Measurements from ENCODE around the gene OR5H14.

OR5H14 gene

GRCh38 chr3:98199020-98199419 lies 51.7 kb downstream of the OR5H14 start:
- no peaks in the 10 kb centered on the region for H3K79me2 ChIP-seq (ENCODE audit: insufficient read depth, low read depth)
- no peaks in the 10 kb centered on the region for H3K4me1 ChIP-seq (ENCODE audit: low read depth, poor library complexity, severe bottlenecking)
- H2AFZ ChIP-seq (ENCODE audit: low read depth) = no peak overlapping the region
- H4K20me1 ChIP-seq (ENCODE audit: insufficient read depth) = no peaks in the 10 kb centered on the region
- H3K27me3 ChIP-seq (ENCODE audit: insufficient read depth, low read depth) = no peaks in the 10 kb centered on the region
- no peak overlapping the region for H3K27ac ChIP-seq
- no peaks in the 10 kb centered on the region for H3K36me3 ChIP-seq (ENCODE audit: insufficient read depth)
- no peak overlapping the region for H3K4me3 ChIP-seq (IDR thresholded peaks at IDR 0.05; ENCODE audit: insufficient read depth, low read depth, low read length)
- H3K9ac ChIP-seq = no peak overlapping the region
- H3K4me2 ChIP-seq = no peak overlapping the region
- TF ChIP-seq CTCF (conservative IDR thresholded peaks at IDR 0.05; ENCODE audit: low read depth, low read length) = no peak
